ENCODE measurements around the gene SHMT2. TPM values are rescaled to one million over a fixed set of nuclear protein-coding genes. Genes with fewer than 3 reads are reported as not detected.

The SHMT2 gene
- total RNA-seq, 1 experiment from 2014 or later = 280 TPM

DNA sequence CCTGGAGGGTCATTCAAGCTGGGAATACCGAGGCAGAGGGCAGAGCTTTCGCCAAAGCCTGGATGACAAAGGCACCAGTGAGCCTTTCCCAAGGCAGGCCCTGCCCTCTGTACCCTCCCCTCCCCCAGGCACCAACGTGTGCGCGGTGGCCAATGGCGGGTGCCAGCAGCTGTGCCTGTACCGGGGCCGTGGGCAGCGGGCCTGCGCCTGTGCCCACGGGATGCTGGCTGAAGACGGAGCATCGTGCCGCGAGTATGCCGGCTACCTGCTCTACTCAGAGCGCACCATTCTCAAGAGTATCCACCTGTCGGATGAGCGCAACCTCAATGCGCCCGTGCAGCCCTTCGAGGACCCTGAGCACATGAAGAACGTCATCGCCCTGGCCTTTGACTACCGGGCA, 44.1 kb upstream of the SHMT2 start:
- H3K9me3 ChIP-seq (ENCODE audit: control insufficient read depth in 1 of 2, insufficient read depth in 1 of 2, low read depth in 1 of 2, low read length in 2 of 2) = no peaks in the 10 kb centered on the region
- ATAC-seq (no peak), DNase-seq (ENCODE audit: low read depth, low spot score) (no peak)
- no peaks in the 10 kb centered on the region for H3K36me3 ChIP-seq (ENCODE audit: control insufficient read depth in 1 of 2, insufficient read depth in 2 of 2, low read length in 2 of 2)
- BruUV-seq (replicated peaks) = no TSS peak
- TF ChIP-seq EZH2phosphoT487 (IDR thresholded peaks at IDR 0.05; ENCODE audit: borderline replicate concordance) = no peak
- no peak for TF ChIP-seq ZBTB33 (IDR thresholded peaks at IDR 0.05; ENCODE audit: extremely low read depth, insufficient replicate concordance, low read length)
- TF ChIP-seq, protein P1, sequence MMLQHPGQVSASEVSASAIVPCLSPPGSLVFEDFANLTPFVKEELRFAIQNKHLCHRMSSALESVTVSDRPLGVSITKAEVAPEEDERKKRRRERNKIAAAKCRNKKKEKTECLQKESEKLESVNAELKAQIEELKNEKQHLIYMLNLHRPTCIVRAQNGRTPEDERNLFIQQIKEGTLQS (IDR thresholded peaks at IDR 0.05) = no peak
- H3K27ac ChIP-seq (ENCODE audit: low read depth, low read length) = no peak overlapping the region
- ChIA-PET POLR2A (no interaction called here), CTCF (no interaction called here), RAD21 (ENCODE audit: low non-redundant PET in 1 of 2, low total read pairs in 2 of 2, uncharacterized antibody in 2 of 2, unreplicated experiment in 2 of 2) (no interaction called here)
- H3K4me1 ChIP-seq (ENCODE audit: control insufficient read depth in 1 of 2, insufficient read depth in 2 of 2, low read length in 2 of 2) = peaks cover 0 to 8% of the 10 kb centered on the region in 2 experiments; a peak in 3 of 4 replicates
- H4K20me1 ChIP-seq (ENCODE audit: insufficient read depth) = no peaks in the 10 kb centered on the region
- H3K4me3 ChIP-seq (replicated peaks in 1 of 2; ENCODE audit: low read depth in 1 of 2, low read length in 2 of 2) = no peak overlapping the region
- no peaks in the 10 kb centered on the region for H3K9me2 ChIP-seq (ENCODE audit: insufficient read depth)
- no peaks in the 10 kb centered on the region for H3K27me3 ChIP-seq (ENCODE audit: insufficient read depth, low read length)
- no peaks in the 10 kb centered on the region for H3K79me2 ChIP-seq (ENCODE audit: insufficient read depth, low read length)
- H2AFZ ChIP-seq (ENCODE audit: low read depth, low read length, poor library complexity, severe bottlenecking) = no peak overlapping the region
- H3K9ac ChIP-seq (ENCODE audit: low read length) = no peak overlapping the region
- no peak overlapping the region for H3K4me2 ChIP-seq (ENCODE audit: low read length)
- intact Hi-C loops (cut with micrococcal nuclease) = no loop called here

GRCh38 chr12:57185906-57186508, 43.5 kb upstream of the SHMT2 start:
- ChIA-PET POLR2A (no interaction called here), RAD21 (ENCODE audit: low non-redundant PET in 1 of 2, low total read pairs in 2 of 2, uncharacterized antibody in 2 of 2, unreplicated experiment in 2 of 2) (no interaction called here), CTCF (interaction anchor here (0.7 to 1.8 kb wide), 2 partner anchors 28 to 62 kb away, joined by 3 to 6 read pairs; no protein-coding TSS in a partner anchor)
- Histone ChIP-seq H2AFZ (ENCODE audit: low read depth, low read length, poor library complexity, severe bottlenecking) (no peak overlapping the region), H4K20me1 (ENCODE audit: insufficient read depth) (no peaks in the 10 kb centered on the region), H3K4me2 (ENCODE audit: low read length) (no peak overlapping the region), H3K4me1 (ENCODE audit: control insufficient read depth in 1 of 2, insufficient read depth in 2 of 2, low read length in 2 of 2) (peaks cover 0 to 8% of the 10 kb centered on the region in 2 experiments; a peak in 3 of 4 replicates), H3K4me3 (replicated peaks in 1 of 2; ENCODE audit: low read depth in 1 of 2, low read length in 2 of 2) (no peak overlapping the region), H3K27me3 (ENCODE audit: insufficient read depth, low read length) (no peaks in the 10 kb centered on the region), H3K36me3 (ENCODE audit: control insufficient read depth in 1 of 2, insufficient read depth in 2 of 2, low read length in 2 of 2) (no peaks in the 10 kb centered on the region), H3K27ac (ENCODE audit: low read depth, low read length) (no peak overlapping the region), H3K9ac (ENCODE audit: low read length) (no peak overlapping the region), H3K9me3 (ENCODE audit: control insufficient read depth in 1 of 2, insufficient read depth in 1 of 2, low read depth in 1 of 2, low read length in 2 of 2) (no peaks in the 10 kb centered on the region), H3K79me2 (ENCODE audit: insufficient read depth, low read length) (no peaks in the 10 kb centered on the region), H3K9me2 (ENCODE audit: insufficient read depth) (no peaks in the 10 kb centered on the region)
- no TSS peak for BruUV-seq (replicated peaks)
- TF ChIP-seq POLR2A (IDR thresholded peaks at IDR 0.05; ENCODE audit: borderline replicate concordance, extremely low read depth, insufficient read depth, insufficient read length) (no peak), SP1 (IDR thresholded peaks at IDR 0.05; ENCODE audit: low read depth) (no peak), SRF (IDR thresholded peaks at IDR 0.05; ENCODE audit: low read depth) (no peak), JUND (IDR thresholded peaks at IDR 0.05) (no peak), SIN3A (IDR thresholded peaks at IDR 0.05; ENCODE audit: low read depth) (no peak)
- TF ChIP-seq, protein P2, sequence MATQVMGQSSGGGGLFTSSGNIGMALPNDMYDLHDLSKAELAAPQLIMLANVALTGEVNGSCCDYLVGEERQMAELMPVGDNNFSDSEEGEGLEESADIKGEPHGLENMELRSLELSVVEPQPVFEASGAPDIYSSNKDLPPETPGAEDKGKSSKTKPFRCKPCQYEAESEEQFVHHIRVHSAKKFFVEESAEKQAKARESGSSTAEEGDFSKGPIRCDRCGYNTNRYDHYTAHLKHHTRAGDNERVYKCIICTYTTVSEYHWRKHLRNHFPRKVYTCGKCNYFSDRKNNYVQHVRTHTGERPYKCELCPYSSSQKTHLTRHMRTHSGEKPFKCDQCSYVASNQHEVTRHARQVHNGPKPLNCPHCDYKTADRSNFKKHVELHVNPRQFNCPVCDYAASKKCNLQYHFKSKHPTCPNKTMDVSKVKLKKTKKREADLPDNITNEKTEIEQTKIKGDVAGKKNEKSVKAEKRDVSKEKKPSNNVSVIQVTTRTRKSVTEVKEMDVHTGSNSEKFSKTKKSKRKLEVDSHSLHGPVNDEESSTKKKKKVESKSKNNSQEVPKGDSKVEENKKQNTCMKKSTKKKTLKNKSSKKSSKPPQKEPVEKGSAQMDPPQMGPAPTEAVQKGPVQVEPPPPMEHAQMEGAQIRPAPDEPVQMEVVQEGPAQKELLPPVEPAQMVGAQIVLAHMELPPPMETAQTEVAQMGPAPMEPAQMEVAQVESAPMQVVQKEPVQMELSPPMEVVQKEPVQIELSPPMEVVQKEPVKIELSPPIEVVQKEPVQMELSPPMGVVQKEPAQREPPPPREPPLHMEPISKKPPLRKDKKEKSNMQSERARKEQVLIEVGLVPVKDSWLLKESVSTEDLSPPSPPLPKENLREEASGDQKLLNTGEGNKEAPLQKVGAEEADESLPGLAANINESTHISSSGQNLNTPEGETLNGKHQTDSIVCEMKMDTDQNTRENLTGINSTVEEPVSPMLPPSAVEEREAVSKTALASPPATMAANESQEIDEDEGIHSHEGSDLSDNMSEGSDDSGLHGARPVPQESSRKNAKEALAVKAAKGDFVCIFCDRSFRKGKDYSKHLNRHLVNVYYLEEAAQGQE (IDR thresholded peaks at IDR 0.05; ENCODE audit: low read depth) = no peak
- DNase-seq (ENCODE audit: low read depth, low spot score) = no peak
- intact Hi-C loops (cut with micrococcal nuclease) = no loop called here
- ATAC-seq = no peak
